ENCODE measurements around the gene SLC24A3. TPM values are rescaled to one million over a fixed set of nuclear protein-coding genes. Genes with fewer than 3 reads are reported as not detected.

The SLC24A3 gene
- total RNA-seq, 1 experiment from 2014 or later: 0.14 TPM

GRCh38 chr20:19564261-19564660 is 351.8 kb downstream of the SLC24A3 start:
- Mint-ChIP-seq H3K27ac (ENCODE audit: unreplicated experiment) (no peak overlapping the region), H3K9me3 (ENCODE audit: unreplicated experiment) (no peaks in the 10 kb centered on the region), H3K4me3 (ENCODE audit: unreplicated experiment) (no peak overlapping the region), H3K36me3 (ENCODE audit: insufficient read depth, unreplicated experiment) (no peaks in the 10 kb centered on the region), H3K4me1 (ENCODE audit: low read depth, unreplicated experiment) (no peaks in the 10 kb centered on the region), H3K27me3 (ENCODE audit: insufficient read depth, unreplicated experiment) (peaks cover 15% of the 10 kb centered on the region)
- CTCF ChIA-PET: no interaction called here
- POLR2A ChIA-PET: no interaction called here
- Histone ChIP-seq H3K4me3 (ENCODE audit: low read depth, low read length) (no peak overlapping the region), H3K27me3 (replicated peaks; ENCODE audit: control insufficient read depth, insufficient read depth, low read length) (no peaks in the 10 kb centered on the region), H3K9me3 (no peaks in the 10 kb centered on the region), H3K36me3 (ENCODE audit: control insufficient read depth, insufficient read depth, low read length) (no peaks in the 10 kb centered on the region), H3K4me1 (no peaks in the 10 kb centered on the region)
- intact Hi-C loops (cut with micrococcal nuclease; ENCODE audit: unreplicated experiment): no loop called here
- TF ChIP-seq, protein P1, sequence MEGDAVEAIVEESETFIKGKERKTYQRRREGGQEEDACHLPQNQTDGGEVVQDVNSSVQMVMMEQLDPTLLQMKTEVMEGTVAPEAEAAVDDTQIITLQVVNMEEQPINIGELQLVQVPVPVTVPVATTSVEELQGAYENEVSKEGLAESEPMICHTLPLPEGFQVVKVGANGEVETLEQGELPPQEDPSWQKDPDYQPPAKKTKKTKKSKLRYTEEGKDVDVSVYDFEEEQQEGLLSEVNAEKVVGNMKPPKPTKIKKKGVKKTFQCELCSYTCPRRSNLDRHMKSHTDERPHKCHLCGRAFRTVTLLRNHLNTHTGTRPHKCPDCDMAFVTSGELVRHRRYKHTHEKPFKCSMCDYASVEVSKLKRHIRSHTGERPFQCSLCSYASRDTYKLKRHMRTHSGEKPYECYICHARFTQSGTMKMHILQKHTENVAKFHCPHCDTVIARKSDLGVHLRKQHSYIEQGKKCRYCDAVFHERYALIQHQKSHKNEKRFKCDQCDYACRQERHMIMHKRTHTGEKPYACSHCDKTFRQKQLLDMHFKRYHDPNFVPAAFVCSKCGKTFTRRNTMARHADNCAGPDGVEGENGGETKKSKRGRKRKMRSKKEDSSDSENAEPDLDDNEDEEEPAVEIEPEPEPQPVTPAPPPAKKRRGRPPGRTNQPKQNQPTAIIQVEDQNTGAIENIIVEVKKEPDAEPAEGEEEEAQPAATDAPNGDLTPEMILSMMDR (IDR thresholded peaks at IDR 0.05; ENCODE audit: insufficient read depth in 1 of 2, low read depth in 1 of 2, low read length in 1 of 2, severe bottlenecking in 1 of 2, unreplicated experiment in 1 of 2): no peak
- BruUV-seq (replicated peaks): no TSS peak
- no peak for DNase-seq

DNA sequence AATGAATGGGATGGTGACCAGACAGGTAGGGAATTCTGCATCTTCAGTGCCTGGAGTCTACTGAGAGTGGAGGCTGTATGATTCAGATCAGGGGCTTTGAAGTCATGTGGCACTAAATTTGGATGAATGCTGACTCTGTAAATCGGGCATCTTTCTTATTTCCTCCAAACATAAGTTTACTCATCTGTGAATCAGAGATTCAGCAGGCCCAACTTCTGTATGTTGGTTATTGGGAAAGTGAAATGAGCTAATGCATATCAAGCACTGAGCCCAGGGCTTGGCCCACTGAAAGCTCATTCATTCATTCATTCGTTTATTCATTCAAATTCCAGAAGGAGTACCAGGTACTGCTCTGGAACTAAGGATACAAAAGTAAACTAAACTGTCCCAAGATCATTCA is 353.3 kb downstream of the SLC24A3 start:
- no peaks in the 10 kb centered on the region for H3K4me1 ChIP-seq
- TF ChIP-seq, protein P1 (IDR thresholded peaks at IDR 0.05; ENCODE audit: insufficient read depth in 1 of 2, low read depth in 1 of 2, low read length in 1 of 2, severe bottlenecking in 1 of 2, unreplicated experiment in 1 of 2): no peak
- no peaks in the 10 kb centered on the region for H3K4me1 Mint-ChIP-seq (ENCODE audit: low read depth, unreplicated experiment)
- BruUV-seq (replicated peaks): no TSS peak
- DNase-seq: no peak
- H3K27me3 Mint-ChIP-seq (ENCODE audit: insufficient read depth, unreplicated experiment): peaks cover 19% of the 10 kb centered on the region
- H3K9me3 ChIP-seq: no peaks in the 10 kb centered on the region
- intact Hi-C loops (cut with micrococcal nuclease; ENCODE audit: unreplicated experiment): no loop called here
- no peak overlapping the region for H3K4me3 Mint-ChIP-seq (ENCODE audit: unreplicated experiment)
- ChIA-PET CTCF (no interaction called here), POLR2A (no interaction called here)
- no peaks in the 10 kb centered on the region; the same call in 1 of the 2 replicates for H3K27me3 ChIP-seq (replicated peaks; ENCODE audit: control insufficient read depth, insufficient read depth, low read length)
- H3K36me3 ChIP-seq (ENCODE audit: control insufficient read depth, insufficient read depth, low read length): no peaks in the 10 kb centered on the region
- no peak overlapping the region for H3K27ac Mint-ChIP-seq (ENCODE audit: unreplicated experiment)
- no peaks in the 10 kb centered on the region for H3K36me3 Mint-ChIP-seq (ENCODE audit: insufficient read depth, unreplicated experiment)
- no peak overlapping the region for H3K4me3 ChIP-seq (ENCODE audit: low read depth, low read length)
- H3K9me3 Mint-ChIP-seq (ENCODE audit: unreplicated experiment): no peaks in the 10 kb centered on the region

DNA sequence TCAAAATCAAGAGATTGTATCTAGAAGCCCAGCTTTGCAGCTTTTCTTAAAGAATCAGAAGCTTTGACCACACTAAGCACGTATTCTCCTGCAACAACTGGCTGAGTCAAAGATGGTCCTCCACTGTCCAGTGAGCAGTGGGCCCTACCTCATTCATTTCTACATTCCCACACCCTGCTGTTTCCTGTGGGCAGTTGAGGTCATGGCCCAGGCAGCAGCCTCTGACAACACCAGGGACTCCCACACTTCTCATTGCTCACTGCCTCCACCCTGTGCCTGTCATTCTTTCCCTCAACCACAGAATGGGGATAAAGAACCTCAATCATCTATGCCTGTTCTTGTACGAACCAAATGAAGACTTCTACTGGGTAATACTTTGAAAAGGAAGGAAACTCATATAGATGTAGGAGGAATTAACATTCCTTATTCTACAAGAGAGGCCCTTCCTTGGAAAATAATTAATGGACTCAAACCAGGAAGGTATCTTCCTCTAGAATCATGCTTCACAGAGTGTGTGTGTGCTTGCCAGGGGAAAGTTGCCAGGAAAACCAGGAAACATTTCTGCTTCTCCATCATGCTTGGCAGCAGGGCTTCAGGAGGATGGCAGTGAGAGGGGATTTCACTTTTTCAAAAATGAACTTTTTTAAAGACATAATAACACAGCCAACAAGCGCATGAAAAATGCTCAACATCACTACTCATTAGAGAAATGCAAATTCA is 353.9 kb downstream of the SLC24A3 start:
- no peaks in the 10 kb centered on the region for H3K9me3 ChIP-seq
- no peak overlapping the region for H3K4me3 Mint-ChIP-seq (ENCODE audit: unreplicated experiment)
- no peaks in the 10 kb centered on the region for H3K36me3 Mint-ChIP-seq (ENCODE audit: insufficient read depth, unreplicated experiment)
- no peaks in the 10 kb centered on the region; the same call in 1 of the 2 replicates for H3K27me3 ChIP-seq (replicated peaks; ENCODE audit: control insufficient read depth, insufficient read depth, low read length)
- H3K36me3 ChIP-seq (ENCODE audit: control insufficient read depth, insufficient read depth, low read length): no peaks in the 10 kb centered on the region
- H3K9me3 Mint-ChIP-seq (ENCODE audit: unreplicated experiment): no peaks in the 10 kb centered on the region
- BruUV-seq (replicated peaks): no TSS peak
- H3K4me1 ChIP-seq: no peaks in the 10 kb centered on the region
- H3K27ac Mint-ChIP-seq (ENCODE audit: unreplicated experiment): no peak overlapping the region
- TF ChIP-seq, protein P1 (IDR thresholded peaks at IDR 0.05; ENCODE audit: insufficient read depth in 1 of 2, low read depth in 1 of 2, low read length in 1 of 2, severe bottlenecking in 1 of 2, unreplicated experiment in 1 of 2): no peak
- intact Hi-C loops (cut with micrococcal nuclease; ENCODE audit: unreplicated experiment): no loop called here
- H3K27me3 Mint-ChIP-seq (ENCODE audit: insufficient read depth, unreplicated experiment): peaks cover 19% of the 10 kb centered on the region
- no peak overlapping the region for H3K4me3 ChIP-seq (ENCODE audit: low read depth, low read length)
- CTCF ChIA-PET: no interaction called here
- H3K4me1 Mint-ChIP-seq (ENCODE audit: low read depth, unreplicated experiment): no peaks in the 10 kb centered on the region
- no peak for DNase-seq
- POLR2A ChIA-PET: no interaction called here
